H1 (cell line): ENCODE data around the gene TMEM178B. TPM values are rescaled to one million over a fixed set of nuclear protein-coding genes. Genes with fewer than 3 reads are reported as not detected.

Source experiments
- CTCF ChIA-PET: fragments of 300-600 bp; sonication (Branson Sonifier 250); formaldehyde crosslinking; loops from one replicate; lab custom pipeline; 2021; ENCODE audit not compliant: partially characterized antibody; lab: Charles Lee
- POLR2A ChIA-PET: fragments of 300-600 bp; sonication (Branson Sonifier 250); formaldehyde crosslinking; loops from one replicate; lab custom pipeline; 2021; ENCODE audit warnings: inconsistent platforms; ENCODE audit not compliant: partially characterized antibody; lab: Charles Lee
- DNase-seq, 2 experiments: peaks; one replicate each; pipeline versions ENCODE4 v3.0.0 to v3.0.0-alpha.2; 2010 to 2022; ENCODE audit warnings: low spot score in 2 of 2, low read depth in 1 of 2, mixed read lengths in 1 of 2
- FAIRE-seq: peaks from 2 replicates; lab custom pipeline; 2011; peaks lifted over from hg19 to GRCh38; lab: Jason Lieb, UNC
- H2AFZ ChIP-seq: 2 replicates; pipeline ENCODE4 v1.8.1; 2012; ENCODE audit warnings: low read length, inconsistent platforms
- H2AK5ac ChIP-seq: 2 replicates; pipeline ENCODE4 v1.6.1; 2013; ENCODE audit warnings: low read depth, low read length
- H2BK120ac ChIP-seq: replicated peaks from 2 replicates; pipeline ENCODE3; 2013; ENCODE audit warnings: low read depth, low read length, inconsistent platforms
- H2BK12ac ChIP-seq: 2 replicates; pipeline ENCODE4 v1.6.1; 2013; ENCODE audit warnings: low read depth, low read length
- H2BK15ac ChIP-seq: 2 replicates; pipeline ENCODE4 v1.6.1; 2013; ENCODE audit warnings: low read length
- H2BK20ac ChIP-seq: 2 replicates; pipeline ENCODE4 v1.6.1; 2013; ENCODE audit warnings: low read length
- H2BK5ac ChIP-seq: 2 replicates; pipeline ENCODE4 v1.6.1; 2013; ENCODE audit warnings: low read depth, low read length
- H3K14ac ChIP-seq: 2 replicates; pipeline ENCODE4 v1.6.1; 2013; ENCODE audit warnings: inconsistent platforms; ENCODE audit not compliant: insufficient read length
- H3K18ac ChIP-seq: 2 replicates; pipeline ENCODE4 v1.6.1; 2013; ENCODE audit warnings: low read length; ENCODE audit errors: extremely low read depth
- H3K23ac ChIP-seq: 2 replicates; pipeline ENCODE4 v1.6.1; 2013; ENCODE audit warnings: inconsistent platforms; ENCODE audit not compliant: insufficient read length
- H3K23me2 ChIP-seq: 2 replicates; pipeline ENCODE4 v1.6.1; 2013; ENCODE audit warnings: low read depth, low read length
- H3K27ac ChIP-seq: 2 replicates; pipeline ENCODE4 v1.6.1; 2011; ENCODE audit warnings: low read depth, low read length, inconsistent platforms
- H3K27me3 ChIP-seq, 4 experiments: replicated peaks in 1 of 4; 1 replicate in 1 of 4; 2 replicates in 3 of 4; pipeline versions ENCODE4 v1.6.1 to v1.8.1; 2011 to 2013; ENCODE audit warnings: low read length in 3 of 4, mild to moderate bottlenecking in 3 of 4, inconsistent platforms in 2 of 4, mixed read lengths in 2 of 4, moderate library complexity in 1 of 4; ENCODE audit not compliant: control insufficient read depth in 3 of 4, insufficient read depth in 3 of 4; ENCODE audit errors: extremely low read depth in 1 of 4
- H3K36me3 ChIP-seq, 4 experiments: 2 replicates each; pipeline versions ENCODE4 v1.6.1 to v1.8.1; 2011 to 2013; ENCODE audit warnings: mild to moderate bottlenecking in 4 of 4, low read length in 3 of 4, moderate library complexity in 2 of 4, control low read depth in 1 of 4, inconsistent platforms in 1 of 4; ENCODE audit not compliant: insufficient read depth in 4 of 4, control insufficient read depth in 2 of 4
- H3K4ac ChIP-seq: replicated peaks from 2 replicates; pipeline ENCODE3; 2013; ENCODE audit warnings: low read length, low read depth, mixed read lengths, inconsistent platforms; ENCODE audit not compliant: insufficient read length
- H3K4me1 ChIP-seq, 4 experiments: replicated peaks in 1 of 4; 1 replicate in 1 of 4; 2 replicates in 3 of 4; pipeline versions ENCODE4 v1.6.1 to v1.8.1; 2011 to 2013; ENCODE audit warnings: low read length in 3 of 4, inconsistent platforms in 2 of 4, mixed read lengths in 1 of 4; ENCODE audit not compliant: insufficient read depth in 4 of 4, control insufficient read depth in 3 of 4
- H3K4me2 ChIP-seq, 2 experiments: 2 replicates each; pipeline versions ENCODE4 v1.6.1 to v1.8.1; 2011 to 2013; ENCODE audit warnings: low read depth in 2 of 2, low read length in 2 of 2, control low read depth in 1 of 2, inconsistent platforms in 1 of 2, mild to moderate bottlenecking in 1 of 2; ENCODE audit not compliant: insufficient read depth in 1 of 2
- H3K4me3 ChIP-seq, 4 experiments: fragments of 200-600, 300-600 bp in 1 of 4; sonication (generic), shearing (Covaris generic), sonication (Bioruptor Twin) in 1 of 4; 2 replicates each; pipeline versions ENCODE4 v1.5.1 to v1.8.1; 2011 to 2016; ENCODE audit warnings: low read length in 4 of 4, low read depth in 3 of 4, control low read depth in 2 of 4, inconsistent platforms in 2 of 4, mild to moderate bottlenecking in 2 of 4, mixed read lengths in 1 of 4, moderate library complexity in 1 of 4; ENCODE audit not compliant: insufficient read depth in 2 of 4; ENCODE audit errors: extremely low read depth in 1 of 4
- H3K56ac ChIP-seq: replicated peaks from 2 replicates; pipeline ENCODE3; 2013; ENCODE audit warnings: low read depth, mild to moderate bottlenecking, mixed read lengths, low read length, inconsistent platforms; ENCODE audit not compliant: insufficient read length
- H3K79me1 ChIP-seq: 2 replicates; pipeline ENCODE4 v1.6.1; 2013; ENCODE audit warnings: low read depth, low read length, control low read depth
- H3K79me2 ChIP-seq, 2 experiments: 2 replicates each; pipeline versions ENCODE4 v1.6.1 to v1.8.1; 2012 to 2013; ENCODE audit warnings: low read length in 2 of 2, mild to moderate bottlenecking in 2 of 2, inconsistent platforms in 1 of 2; ENCODE audit not compliant: insufficient read depth in 2 of 2, control insufficient read depth in 1 of 2
- H3K9ac ChIP-seq, 4 experiments: replicated peaks in 1 of 4; 1 replicate in 1 of 4; 2 replicates in 3 of 4; pipeline versions ENCODE4 v1.6.1 to v1.8.1; 2011 to 2013; ENCODE audit warnings: low read depth in 3 of 4, low read length in 3 of 4, control low read depth in 2 of 4, mild to moderate bottlenecking in 2 of 4, moderate library complexity in 2 of 4, inconsistent platforms in 1 of 4; ENCODE audit errors: extremely low read depth in 1 of 4
- H3K9me3 ChIP-seq, 2 experiments: 2 replicates each; pipeline versions ENCODE4 v1.6.1 to v1.8.1; 2012 to 2013; ENCODE audit warnings: mild to moderate bottlenecking in 2 of 2, moderate library complexity in 2 of 2, control low read depth in 1 of 2, inconsistent platforms in 1 of 2, low read depth in 1 of 2, low read length in 1 of 2, mixed read lengths in 1 of 2; ENCODE audit not compliant: insufficient read depth in 2 of 2
- H4K20me1 ChIP-seq, 2 experiments: replicated peaks in 1 of 2; 2 replicates each; pipeline versions ENCODE3 to v1.8.1; 2011 to 2013; ENCODE audit warnings: inconsistent platforms in 2 of 2, low read length in 2 of 2, mild to moderate bottlenecking in 1 of 2; ENCODE audit not compliant: insufficient read depth in 2 of 2, control insufficient read depth in 1 of 2
- H4K5ac ChIP-seq: 2 replicates; pipeline ENCODE4 v1.6.1; 2013; ENCODE audit warnings: low read length, low read depth, mixed read lengths, inconsistent platforms; ENCODE audit not compliant: insufficient read length
- H4K8ac ChIP-seq: 2 replicates; pipeline ENCODE4 v1.8.0; 2013; ENCODE audit warnings: mild to moderate bottlenecking, moderate library complexity, low read length, inconsistent platforms; ENCODE audit not compliant: insufficient read depth; ENCODE audit errors: extremely low read depth
- H4K91ac ChIP-seq: replicated peaks from 2 replicates; pipeline ENCODE3; 2013; ENCODE audit warnings: low read length, mixed read lengths, inconsistent platforms; ENCODE audit not compliant: insufficient read length
- CTCF ChIP-seq, 3 experiments: IDR thresholded peaks; 1 replicate in 2 of 3; 2 replicates in 1 of 3; pipeline versions ENCODE4 v1.5.1 to v1.6.1; 2011; ENCODE audit warnings: low read length in 3 of 3, mild to moderate bottlenecking in 3 of 3, inconsistent platforms in 2 of 3, low read depth in 1 of 3, moderate library complexity in 1 of 3; ENCODE audit not compliant: insufficient read depth in 1 of 3; ENCODE audit errors: control extremely low read depth in 1 of 3
- HDAC2 ChIP-seq, 2 experiments: fragments of 300-600 bp in 1 of 2; sonication (generic) in 1 of 2; IDR thresholded peaks; 2 replicates each; pipeline ENCODE4 v1.6.1; 2011 to 2012; ENCODE audit warnings: low read depth in 2 of 2, low read length in 2 of 2, mild to moderate bottlenecking in 2 of 2, moderate library complexity in 2 of 2, borderline replicate concordance in 1 of 2, inconsistent platforms in 1 of 2
- POLR2AphosphoS5 ChIP-seq: IDR thresholded peaks from 2 replicates; pipeline ENCODE4 v1.6.1; 2011; ENCODE audit warnings: low read depth, low read length
- RBBP5 ChIP-seq: IDR thresholded peaks from 2 replicates; pipeline ENCODE4 v1.7.1; 2012; ENCODE audit warnings: low read depth, mild to moderate bottlenecking, inconsistent platforms, low read length, moderate library complexity, borderline replicate concordance
- SP4 ChIP-seq: IDR thresholded peaks from 2 replicates; pipeline ENCODE4 v1.6.1; 2012; ENCODE audit warnings: low read length, inconsistent platforms
- TAF1 ChIP-seq: IDR thresholded peaks from 2 replicates; pipeline ENCODE4 v1.6.1; 2011; ENCODE audit warnings: mild to moderate bottlenecking, low read depth, low read length
- WGBS, 2 experiments: shearing (Covaris generic) in 1 of 2; methylation state at CpG; one replicate each; pipeline versions ENCODE4 v1.1.6 to v1.1.7; 2013 to 2015; ENCODE audit warnings: low lambda C conversion rate in 2 of 2, mixed read lengths in 2 of 2, inconsistent platforms in 1 of 2, low coverage in 1 of 2, missing lambda C conversion rate in 1 of 2; ENCODE audit not compliant: insufficient replicate concordance in 2 of 2, insufficient coverage in 1 of 2, insufficient read length in 1 of 2; ENCODE audit errors: extremely low coverage in 1 of 2, missing lambda C conversion rate in 1 of 2; 5-methylcytosine and 5-hydroxymethylcytosine counted together
- polyA plus RNA-seq, 7 experiments: library from polyadenylated mRNA; depleted of rRNA in 3 of 7; stranded (reverse) in 5 of 7; unstranded in 2 of 7; fragments of >200 nt in 5 of 7; fragments of 200-250 nt in 2 of 7; gene quantifications; 1 replicate in 5 of 7; 2 replicates in 1 of 7; 4 replicates in 1 of 7; pipeline versions ENCODE4 v1.2.1 to v1.2.3, GENCODE V29; 2011 to 2013; ENCODE audit warnings: missing spikeins in 2 of 7, mixed read lengths in 2 of 7
- total RNA-seq: library from RNA; stranded (reverse); fragmentation: NEBNext Ultra II Directional; extraction: Animal tissue kit (Norgen Biotek cat#: 25700); gene quantifications from 2 replicates; pipeline ENCODE4 v1.2.1, GENCODE V29; 2021
- TF ChIP-seq, protein P1 (sequence below): IDR thresholded peaks from 2 replicates; pipeline ENCODE4 v1.6.1; 2012; ENCODE audit warnings: inconsistent platforms

The TMEM178B gene
- total and polyA plus RNA-seq, 2 of the 8 experiments (the other 6 are each of a cell fraction or from before 2014, with no cell fraction given): 5.3 to 18.1 TPM

DNA sequence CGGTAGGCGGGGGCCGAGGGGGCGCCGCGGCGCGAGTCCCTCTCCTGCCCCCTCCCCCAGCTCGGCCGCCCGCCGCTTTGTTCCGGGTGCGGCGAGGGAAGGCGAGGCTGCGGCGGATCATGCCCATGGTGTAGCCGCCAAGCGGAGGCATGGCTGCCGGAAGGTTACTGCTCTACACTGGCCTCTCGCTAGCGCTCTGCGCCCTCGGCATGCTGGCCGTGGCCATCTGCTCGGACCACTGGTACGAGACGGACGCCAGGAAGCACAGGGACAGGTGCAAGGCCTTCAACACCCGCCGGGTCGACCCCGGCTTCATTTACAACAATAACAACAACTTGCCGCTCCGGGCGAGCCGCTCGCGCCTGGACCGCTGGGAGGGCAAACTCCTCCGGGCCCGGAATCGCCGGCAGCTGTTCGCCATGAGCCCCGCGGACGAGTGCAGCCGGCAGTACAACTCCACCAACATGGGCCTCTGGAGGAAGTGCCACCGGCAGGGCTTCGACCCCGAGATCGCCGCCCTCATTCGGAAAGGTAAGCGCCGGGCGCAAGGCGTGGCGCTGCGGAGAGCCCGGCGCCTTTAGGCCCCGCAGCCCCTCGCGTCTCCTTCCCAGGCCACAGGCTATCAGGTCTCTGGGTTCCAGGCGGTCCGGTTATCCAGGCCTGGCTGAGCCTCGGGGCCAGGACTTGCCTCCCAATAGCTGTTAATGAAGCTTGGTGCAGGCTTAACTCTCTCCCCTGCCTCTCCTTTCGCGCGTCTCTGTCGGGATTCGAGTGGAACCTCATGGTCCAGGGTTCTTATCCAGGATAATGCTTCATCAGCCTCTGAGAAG is 513 bp downstream of the TMEM178B start:
- Histone ChIP-seq H3K79me1 (peaks cover 4% of the 10 kb centered on the region; the same call in 1 of the 2 replicates), H3K36me3 (no peaks in the 10 kb centered on the region), H3K4me2 (peak overlapping the region; percentile 92 to 99), H3K14ac (no peak overlapping the region), H3K27ac (0 out of 2 replicates have a peak overlapping the region, but pooled peaks have one; percentile 16), H3K27me3 (peaks cover 0 to 19% (median 10%) of the 10 kb centered on the region in 4 experiments; a peak in 5 of 7 replicates), H2AK5ac (no peak overlapping the region), H3K4ac (no peak overlapping the region), H2BK15ac (no peak overlapping the region), H3K18ac (peak overlapping the region; percentile 88), H2BK120ac (no peak overlapping the region), H3K9me3 (no peaks in the 10 kb centered on the region), H4K20me1 (peaks cover 0 to 3% of the 10 kb centered on the region in 2 experiments), H3K4me3 (peak overlapping the region; percentile 62 to 86 (median 67)), H4K91ac (peak overlapping the region; percentile 97), H3K23ac (no peak overlapping the region), H2BK12ac (peak overlapping the region; percentile 40), H2BK5ac (no peak overlapping the region), H4K5ac (no peak overlapping the region), H4K8ac (peak overlapping the region; percentile 40; the same call in 1 of the 2 replicates), H3K23me2 (peaks cover 25% of the 10 kb centered on the region), H3K9ac (peak overlapping the region; percentile 62 to 82 (median 71)), H3K4me1 (peaks cover 2 to 7% (median 4%) of the 10 kb centered on the region in 4 experiments; a peak in 5 of 7 replicates), H2AFZ (peak overlapping the region; percentile 87), H2BK20ac (no peak overlapping the region), H3K79me2 (peaks cover 4 to 42% of the 10 kb centered on the region in 2 experiments; a peak in 3 of 4 replicates), H3K56ac (peak overlapping the region; percentile 61)
- CTCF ChIA-PET: interaction anchor here (0.9 to 3.0 kb wide), 4 partner anchors 139 to 154 kb away, joined by 3 to 12 read pairs (median 3); no protein-coding TSS in a partner anchor
- DNase-seq (peak in 1 of 2 experiments; percentile 82), FAIRE-seq (no peak)
- 0% methylated on average over 69 of the region's 75 CpGs; no CpG with 5 or more reads in 1 of the 2 experiments for WGBS, 2 experiments
- POLR2A ChIA-PET: interaction anchor here (1.0 to 4.0 kb wide), 3 partner anchors 25 to 60 kb away, joined by 4 to 19 read pairs (median 4); partner anchors contain the start of gene MRPS33
- 0 out of 2 replicates have a peak, but pooled peaks have one; percentile 39 for TF ChIP-seq TAF1
- TF ChIP-seq CTCF (IDR thresholded peaks at IDR 0.05; ENCODE audit: control extremely low read depth in 1 of 3, insufficient read depth in 1 of 3, low read depth in 1 of 3, low read length in 3 of 3): peak in 1 of 3 experiments; percentile 0; a peak in 1 of 4 replicates
- TF ChIP-seq SP4: no peak
- 0 out of 4 replicates have a peak, but pooled peaks of 1 of the 2 experiments have one; percentile 52 for TF ChIP-seq HDAC2 (IDR thresholded peaks at IDR 0.05; ENCODE audit: borderline replicate concordance in 1 of 2, low read depth in 2 of 2, low read length in 2 of 2)
- TF ChIP-seq, protein P1, sequence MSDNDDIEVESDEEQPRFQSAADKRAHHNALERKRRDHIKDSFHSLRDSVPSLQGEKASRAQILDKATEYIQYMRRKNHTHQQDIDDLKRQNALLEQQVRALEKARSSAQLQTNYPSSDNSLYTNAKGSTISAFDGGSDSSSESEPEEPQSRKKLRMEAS: peak; percentile 51
- TF ChIP-seq RBBP5: peak; percentile 87
- TF ChIP-seq POLR2AphosphoS5: peak; percentile 53; the same call in 1 of the 2 replicates
